ENCODE data around the gene ZNF684. TPM values are rescaled to one million over a fixed set of nuclear protein-coding genes. Genes with fewer than 3 reads are reported as not detected.

ZNF684 gene
- polyA plus RNA-seq, 1 experiment, result 3.2 TPM

DNA sequence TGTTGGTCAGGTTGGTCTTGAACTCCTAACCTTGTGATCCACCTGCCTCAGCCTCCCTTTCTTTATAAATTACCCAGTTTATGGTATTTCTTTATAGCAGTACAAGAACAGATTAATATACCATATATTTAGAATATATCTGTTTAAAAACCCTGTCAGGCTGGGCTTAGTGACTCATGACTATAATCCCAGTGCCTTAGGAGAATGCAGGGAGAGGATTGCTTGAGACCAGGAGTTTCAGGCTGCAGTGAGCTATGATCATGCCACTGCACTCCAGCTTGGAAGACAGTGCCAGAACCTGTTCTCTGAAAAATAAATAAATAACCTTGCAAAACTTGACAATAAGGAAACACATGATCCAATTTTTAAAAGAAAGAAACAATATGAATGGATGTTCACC lies 43.9 kb downstream of the ZNF684 start:
- Histone ChIP-seq H3K27me3 (ENCODE audit: control insufficient read depth, insufficient read depth, low read length) (peaks cover 4% of the 10 kb centered on the region), H3K9me3 (ENCODE audit: control insufficient read depth, insufficient read depth, low read length) (no peaks in the 10 kb centered on the region), H3K4me3 (ENCODE audit: low read depth, low read length) (no peak overlapping the region), H3K27ac (ENCODE audit: low read depth, low read length) (no peak overlapping the region)
- TF ChIP-seq CTCF (IDR thresholded peaks at IDR 0.05; ENCODE audit: low read depth, low read length), result no peak
- CTCF ChIA-PET, result no interaction called here
- POLR2A ChIA-PET, result no interaction called here
- no peak for DNase-seq (ENCODE audit: low read depth, low spot score)

DNA sequence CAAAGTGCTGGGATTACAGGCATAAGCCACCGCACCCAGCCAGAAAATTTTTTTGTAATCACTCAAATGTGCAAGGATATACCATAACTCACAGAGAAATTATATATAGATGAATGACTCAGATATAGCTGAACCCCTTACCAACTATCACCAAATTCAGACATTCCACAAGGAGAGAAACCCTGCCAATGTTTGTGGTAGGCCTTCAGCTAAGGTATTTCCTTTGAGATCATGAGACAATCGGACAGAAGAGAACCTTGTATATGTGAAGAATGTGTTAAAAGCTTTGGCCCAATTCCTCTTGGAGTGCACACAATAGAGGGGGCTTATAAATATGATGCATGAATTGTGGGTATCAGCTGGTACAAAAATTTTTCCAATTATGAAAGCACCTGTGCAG lies 50.7 kb downstream of the ZNF684 start:
- POLR2A ChIA-PET, result no interaction called here
- TF ChIP-seq CTCF (IDR thresholded peaks at IDR 0.05; ENCODE audit: low read depth, low read length), result no peak
- no peak for DNase-seq (ENCODE audit: low read depth, low spot score)

GRCh38 chr1:40583980-40584379 lies 52.5 kb downstream of the ZNF684 start:
- DNase-seq (ENCODE audit: low read depth, low spot score), result no peak
- Histone ChIP-seq H3K9me3 (ENCODE audit: control insufficient read depth, insufficient read depth, low read length) (no peaks in the 10 kb centered on the region), H3K27ac (ENCODE audit: low read depth, low read length) (no peak overlapping the region), H3K27me3 (ENCODE audit: control insufficient read depth, insufficient read depth, low read length) (peaks cover 4% of the 10 kb centered on the region), H3K4me3 (ENCODE audit: low read depth, low read length) (no peak overlapping the region)
- CTCF ChIA-PET, result no interaction called here
- TF ChIP-seq CTCF (IDR thresholded peaks at IDR 0.05; ENCODE audit: low read depth, low read length), result no peak
- POLR2A ChIA-PET, result no interaction called here

More for the DNA sequence above, 50.7 kb downstream of the ZNF684 start:
- Histone ChIP-seq H3K27me3 (ENCODE audit: control insufficient read depth, insufficient read depth, low read length) (peaks cover 4% of the 10 kb centered on the region), H3K9me3 (ENCODE audit: control insufficient read depth, insufficient read depth, low read length) (no peaks in the 10 kb centered on the region), H3K4me3 (ENCODE audit: low read depth, low read length) (no peak overlapping the region), H3K27ac (ENCODE audit: low read depth, low read length) (no peak overlapping the region)
- CTCF ChIA-PET, result interaction anchor here (0.7 to 1.6 kb wide), 2 partner anchors 49 to 50 kb away, joined by 3 to 7 read pairs; no protein-coding TSS in a partner anchor

DNA sequence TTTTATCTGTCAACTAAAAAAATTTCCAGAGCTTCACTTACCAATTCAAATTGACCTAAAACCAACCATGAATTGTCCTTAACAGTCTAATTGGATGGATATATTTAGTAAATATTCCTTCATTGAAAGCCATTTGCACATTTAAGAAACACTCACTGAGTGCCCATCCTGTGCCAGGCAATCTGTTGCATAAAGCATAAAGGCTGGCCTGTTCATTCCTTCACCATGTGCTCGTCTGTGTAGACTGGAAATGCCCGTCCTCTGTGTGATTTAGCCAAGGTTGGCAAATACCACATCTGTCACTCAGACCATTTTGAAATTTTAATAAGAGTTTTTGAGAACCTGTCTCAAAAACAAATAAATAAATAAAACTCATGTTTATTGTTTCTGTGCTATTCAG lies 57.1 kb downstream of the ZNF684 start:
- no peak for DNase-seq (ENCODE audit: low read depth, low spot score)
- no peak for TF ChIP-seq CTCF (IDR thresholded peaks at IDR 0.05; ENCODE audit: low read depth, low read length)
- ChIA-PET POLR2A (no interaction called here), CTCF (interaction anchor here (0.6 kb wide), 1 partner anchor 21 kb away, joined by 3 read pairs; no protein-coding TSS in a partner anchor)
- H3K4me3 ChIP-seq (ENCODE audit: low read depth, low read length), result no peak overlapping the region
- H3K27ac ChIP-seq (ENCODE audit: low read depth, low read length), result no peak overlapping the region
- peaks cover 7% of the 10 kb centered on the region for H3K27me3 ChIP-seq (ENCODE audit: control insufficient read depth, insufficient read depth, low read length)
- H3K9me3 ChIP-seq (ENCODE audit: control insufficient read depth, insufficient read depth, low read length), result no peaks in the 10 kb centered on the region

GRCh38 chr1:40592107-40592803 lies 60.8 kb downstream of the ZNF684 start:
- no peak for DNase-seq (ENCODE audit: low read depth, low spot score)
- no peak overlapping the region for H3K27ac ChIP-seq (ENCODE audit: low read depth, low read length)
- no peak overlapping the region for H3K4me3 ChIP-seq (ENCODE audit: low read depth, low read length)
- peaks cover 10% of the 10 kb centered on the region for H3K27me3 ChIP-seq (ENCODE audit: control insufficient read depth, insufficient read depth, low read length)
- peak; percentile 45 for TF ChIP-seq CTCF (IDR thresholded peaks at IDR 0.05; ENCODE audit: low read depth, low read length)
- CTCF ChIA-PET, result no interaction called here
- no peaks in the 10 kb centered on the region; the same call in 1 of the 2 replicates for H3K9me3 ChIP-seq (ENCODE audit: control insufficient read depth, insufficient read depth, low read length)
- POLR2A ChIA-PET, result no interaction called here
